Hypothalamus (tissue), 51 donors: ENCODE results near the gene MDM4.

Experiments used
- DNase-seq, 51 donors: peaks; one replicate each; lab custom pipeline; 2025; lab: John Stamatoyannopoulos, UW

Gene MDM4

GRCh38 chr1:204574016-204574864 lies 58.0 kb downstream of the MDM4 start:
- no peak for DNase-seq

GRCh38 chr1:204574865-204575163 lies 58.6 kb downstream of the MDM4 start:
- peak in 1 of 51 donors; percentile 5 for DNase-seq

- no peak for DNase-seq
Observed at GRCh38 chr1:204575221-204576190, 59.3 kb downstream of the MDM4 start.

- no peak for DNase-seq
Observed at GRCh38 chr1:204576422-204576821, 60.2 kb downstream of the MDM4 start.

GRCh38 chr1:204577794-204578478 lies 61.7 kb downstream of the MDM4 start:
- DNase-seq: no peak

GRCh38 chr1:204578867-204579664 lies 62.9 kb downstream of the MDM4 start:
- peak in 1 of 51 donors; percentile 6 for DNase-seq

- DNase-seq: no peak
Observed at GRCh38 chr1:204579681-204580080, 63.5 kb downstream of the MDM4 start.

- no peak for DNase-seq
Observed at GRCh38 chr1:204580862-204581261, 64.7 kb downstream of the MDM4 start.

- DNase-seq: no peak
Observed at GRCh38 chr1:204581759-204582158, 65.6 kb downstream of the MDM4 start.

- peak in 22 of 51 donors; percentile 3 to 52 (median 18) for DNase-seq
Observed at GRCh38 chr1:204583909-204584632, 67.9 kb downstream of the MDM4 start.

GRCh38 chr1:204584699-204585372 lies 68.6 kb downstream of the MDM4 start:
- no peak for DNase-seq

GRCh38 chr1:204587621-204588020 lies 71.4 kb downstream of the MDM4 start:
- no peak for DNase-seq

GRCh38 chr1:204588826-204589225 lies 72.6 kb downstream of the MDM4 start:
- no peak for DNase-seq

GRCh38 chr1:204589409-204590038 lies 73.3 kb downstream of the MDM4 start:
- no peak for DNase-seq

GRCh38 chr1:204591473-204592090 lies 75.4 kb downstream of the MDM4 start:
- no peak for DNase-seq

- DNase-seq: no peak
Observed at GRCh38 chr1:204592246-204592948, 76.2 kb downstream of the MDM4 start.

GRCh38 chr1:204598319-204598969 lies 82.2 kb downstream of the MDM4 start:
- no peak for DNase-seq
